Spleen (tissue), 11 donors: ENCODE measurements around the gene UGT2A1. TPM values are rescaled to one million over a fixed set of nuclear protein-coding genes. Genes with fewer than 3 reads are reported as not detected.

Experiments
- DNase-seq: peaks from one replicate; pipeline ENCODE4 v3.0.0-alpha.2; 2020
- H3K27ac ChIP-seq, 8 donors: fragments of 200-600 bp; sonication (generic) in 7 of 8; 1 replicate in 4 of 8; 2 replicates in 4 of 8; pipeline versions ENCODE4 v1.5.0 to v1.8.0; 2016 to 2021; ENCODE audit warnings: inconsistent platforms in 4 of 8, mild to moderate bottlenecking in 4 of 8, moderate library complexity in 1 of 8
- H3K27me3 ChIP-seq, 7 donors: fragments of 200-600 bp; sonication (generic) in 6 of 7; replicated peaks in 1 of 7; 1 replicate in 4 of 7; 2 replicates in 3 of 7; pipeline versions ENCODE4 v1.5.0 to v1.8.0; 2016 to 2021; ENCODE audit warnings: inconsistent platforms in 3 of 7, mild to moderate bottlenecking in 1 of 7
- H3K36me3 ChIP-seq, 6 donors: fragments of 200-600 bp; sonication (generic) in 5 of 6; 1 replicate in 4 of 6; 2 replicates in 2 of 6; pipeline versions ENCODE4 v1.5.0 to v1.8.0; 2016 to 2021; ENCODE audit warnings: inconsistent platforms in 2 of 6
- H3K4me1 ChIP-seq, 6 donors: fragments of 200-600 bp; sonication (generic) in 5 of 6; 1 replicate in 3 of 6; 2 replicates in 3 of 6; pipeline versions ENCODE4 v1.5.0 to v1.8.0; 2016 to 2021; ENCODE audit warnings: inconsistent platforms in 3 of 6
- H3K4me3 ChIP-seq, 8 donors: fragments of 200-600 bp; sonication (generic) in 7 of 8; 1 replicate in 4 of 8; 2 replicates in 4 of 8; pipeline versions ENCODE4 v1.5.0 to v1.8.0; 2016 to 2021; ENCODE audit warnings: inconsistent platforms in 4 of 8, mild to moderate bottlenecking in 4 of 8, moderate library complexity in 2 of 8
- H3K9me3 ChIP-seq, 8 donors: fragments of 200-600 bp; sonication (generic) in 7 of 8; 1 replicate in 4 of 8; 2 replicates in 4 of 8; pipeline versions ENCODE4 v1.5.0 to v1.8.0; 2016 to 2021; ENCODE audit warnings: inconsistent platforms in 4 of 8
- POLR2A ChIP-seq, 3 donors: fragments of 450-650 bp; IDR thresholded peaks; one replicate each; pipeline ENCODE4 v1.5.1; 2017; ENCODE audit warnings: antibody characterized with exemption in 3 of 3, mild to moderate bottlenecking in 1 of 3
- POLR2AphosphoS5 ChIP-seq, 3 donors: sonication (generic); formaldehyde crosslinking; IDR thresholded peaks; one replicate each; pipeline ENCODE4 v1.5.1; 2017; ENCODE audit warnings: antibody characterized with exemption in 3 of 3
- WGBS, 5 donors: extraction: QIAGEN DNeasy Blood & Tissue Kit in 3 of 5; methylation state at CpG; one replicate each; pipeline versions ENCODE4 v1.1.5 to v1.1.7; 2013 to 2018; 5-methylcytosine and 5-hydroxymethylcytosine counted together
- intact Hi-C: fragments of 100-400 bp; cut with DNase I; formaldehyde crosslinking; loops from one replicate; pipeline ENCODE4 v1.15.0; 2023; ENCODE audit warnings: low total_unique reads
- polyA plus RNA-seq, 3 donors: library from polyadenylated mRNA; stranded (reverse); fragments of 200-250 nt; gene quantifications; one replicate each; pipeline ENCODE4 v1.2.1, GENCODE V29; 2013
- total RNA-seq, 7 donors: library from RNA; depleted of rRNA in 3 of 7; stranded (reverse); fragments of >200 nt in 3 of 7; fragmentation: NEBNext Ultra II Directional in 4 of 7; extraction: Animal tissue kit (Norgen Biotek cat#: 25700) in 4 of 7; gene quantifications; one replicate each; pipeline versions ENCODE4 v1.1.0 to v1.2.1, GENCODE V29; 2016 to 2021
- TF ChIP-seq, protein P1 (sequence below), 11 experiments: fragments of 200-600 bp in 7 of 11; fragments of 450-650 bp in 4 of 11; sonication (generic) in 4 of 11; IDR thresholded peaks in 8 of 11; conservative IDR thresholded peaks in 3 of 11; 1 replicate in 7 of 11; 2 replicates in 4 of 11; pipeline versions ENCODE4 v1.4.0 to v1.8.0; 2016 to 2021; ENCODE audit warnings: antibody characterized with exemption in 11 of 11, inconsistent platforms in 4 of 11, mild to moderate bottlenecking in 1 of 11
- donor health status: healthy with polysubstance abuse.
- donor health status: DM: no; HTN: no; CAD: no; lungs with moderate emphysema.
- donor health status: DM: no; HTN: no; CAD: no.
- donor health status: Bipolar disorder and iron deficiency.
- donor health status: healthy.
- donor health status: DM: no; HTN: no; CAD: no.
- donor health status: DM: yes; HTN: yes; CAD: no.

UGT2A1 gene
- total and polyA plus RNA-seq, 10 donors: not detected

DNA sequence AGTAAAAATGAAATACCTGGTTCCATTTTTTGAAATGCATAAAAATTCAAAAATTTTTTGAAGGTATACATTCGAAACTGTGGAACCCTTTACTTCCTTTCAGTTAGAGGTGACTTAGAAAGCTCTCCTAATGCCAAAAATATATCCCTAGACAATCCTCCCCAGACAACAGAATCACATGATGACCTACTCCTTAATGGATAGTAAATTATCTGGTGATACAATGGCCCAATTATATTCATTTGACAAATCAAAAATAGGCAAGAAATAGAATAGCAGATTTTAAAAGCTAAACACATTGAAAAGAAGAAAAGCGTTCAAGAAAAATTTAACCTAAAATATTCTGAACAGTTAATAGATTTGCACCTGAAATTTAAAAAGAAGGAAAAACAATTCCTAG, 10.1 kb downstream of the UGT2A1 start:
- Histone ChIP-seq H3K27ac (no peak overlapping the region), H3K4me1 (no peaks in the 10 kb centered on the region), H3K36me3 (no peaks in the 10 kb centered on the region), H3K27me3 (no peaks in the 10 kb centered on the region), H3K4me3 (no peak overlapping the region), H3K9me3 (no peaks in the 10 kb centered on the region)
- intact Hi-C loops: no loop called here
- TF ChIP-seq POLR2AphosphoS5 (IDR thresholded peaks at IDR 0.05): no peak
- TF ChIP-seq POLR2A (IDR thresholded peaks at IDR 0.05): no peak
- TF ChIP-seq, protein P1, sequence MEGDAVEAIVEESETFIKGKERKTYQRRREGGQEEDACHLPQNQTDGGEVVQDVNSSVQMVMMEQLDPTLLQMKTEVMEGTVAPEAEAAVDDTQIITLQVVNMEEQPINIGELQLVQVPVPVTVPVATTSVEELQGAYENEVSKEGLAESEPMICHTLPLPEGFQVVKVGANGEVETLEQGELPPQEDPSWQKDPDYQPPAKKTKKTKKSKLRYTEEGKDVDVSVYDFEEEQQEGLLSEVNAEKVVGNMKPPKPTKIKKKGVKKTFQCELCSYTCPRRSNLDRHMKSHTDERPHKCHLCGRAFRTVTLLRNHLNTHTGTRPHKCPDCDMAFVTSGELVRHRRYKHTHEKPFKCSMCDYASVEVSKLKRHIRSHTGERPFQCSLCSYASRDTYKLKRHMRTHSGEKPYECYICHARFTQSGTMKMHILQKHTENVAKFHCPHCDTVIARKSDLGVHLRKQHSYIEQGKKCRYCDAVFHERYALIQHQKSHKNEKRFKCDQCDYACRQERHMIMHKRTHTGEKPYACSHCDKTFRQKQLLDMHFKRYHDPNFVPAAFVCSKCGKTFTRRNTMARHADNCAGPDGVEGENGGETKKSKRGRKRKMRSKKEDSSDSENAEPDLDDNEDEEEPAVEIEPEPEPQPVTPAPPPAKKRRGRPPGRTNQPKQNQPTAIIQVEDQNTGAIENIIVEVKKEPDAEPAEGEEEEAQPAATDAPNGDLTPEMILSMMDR (IDR thresholded peaks at IDR 0.05 in 8 of 11, conservative IDR thresholded peaks at IDR 0.05 in 3 of 11): no peak
- DNase-seq: no peak
- WGBS, 5 donors: 68 to 86% (median 74%) methylated on average over 2 of the region's 2 CpGs

DNA sequence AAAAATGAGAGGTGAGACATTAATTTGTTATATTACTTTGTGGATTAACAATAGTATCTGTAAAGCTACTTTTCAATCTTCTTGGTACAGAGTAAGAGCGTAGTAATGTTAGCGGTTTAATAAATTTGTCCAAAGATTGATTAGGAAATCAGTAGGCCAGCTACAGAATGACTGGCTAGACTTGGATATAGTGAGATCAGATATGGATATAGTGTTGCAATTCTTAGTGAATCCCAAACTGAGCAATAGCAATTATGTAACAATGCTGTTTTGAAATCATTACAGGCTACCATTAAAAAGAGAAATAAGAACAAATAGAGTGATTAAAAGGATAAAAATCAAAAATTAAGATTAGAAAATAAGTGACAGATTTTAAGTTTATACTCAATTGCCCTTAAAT, 12.8 kb downstream of the UGT2A1 start:
- H3K36me3 ChIP-seq: no peaks in the 10 kb centered on the region
- no peaks in the 10 kb centered on the region for H3K27me3 ChIP-seq
- intact Hi-C loops: no loop called here
- WGBS, 5 donors: 68 to 100% (median 97%) methylated on average over 2 of the region's 2 CpGs
- H3K27ac ChIP-seq: no peak overlapping the region
- TF ChIP-seq POLR2AphosphoS5 (IDR thresholded peaks at IDR 0.05): no peak
- TF ChIP-seq POLR2A (IDR thresholded peaks at IDR 0.05): no peak
- TF ChIP-seq, protein P1 (IDR thresholded peaks at IDR 0.05 in 8 of 11, conservative IDR thresholded peaks at IDR 0.05 in 3 of 11): no peak
- H3K9me3 ChIP-seq: no peaks in the 10 kb centered on the region
- no peak for DNase-seq
- H3K4me3 ChIP-seq: no peak overlapping the region
- no peaks in the 10 kb centered on the region for H3K4me1 ChIP-seq

DNA sequence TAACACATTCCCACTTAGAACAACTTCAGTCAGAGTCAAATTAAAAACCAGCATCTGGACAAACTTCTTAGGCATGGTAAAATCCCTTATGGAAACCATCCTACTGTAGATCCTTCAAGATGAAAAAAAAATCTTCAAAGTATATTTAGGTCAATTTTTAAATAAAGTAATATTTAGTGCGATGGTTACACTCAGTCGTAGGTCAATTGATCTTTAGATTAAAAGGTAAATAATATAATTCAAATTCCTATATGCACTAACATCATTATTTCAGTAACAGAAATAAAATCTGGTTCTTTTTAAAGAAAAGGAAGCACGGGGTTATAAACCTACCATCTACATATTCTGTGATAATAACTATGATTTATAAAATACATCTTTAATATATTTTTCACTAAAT, 13.5 kb downstream of the UGT2A1 start, which contains the start of gene UGT2A2:
UGT2A2 (minus strand) TSS at position 101 of the 400 bp plus-strand sequence; CDS start at position 99, 2 bp downstream.
- Histone ChIP-seq H3K4me3 (no peak within 1 kb of the TSS), H3K36me3 (no peaks in the 10 kb centered on the region), H3K4me1 (no peaks in the 10 kb centered on the region), H3K27ac (no peak within 1 kb of the TSS), H3K27me3 (no peaks in the 10 kb centered on the region), H3K9me3 (no peaks in the 10 kb centered on the region)
- no peak for DNase-seq
- intact Hi-C loops: no loop called here
- no peak for TF ChIP-seq POLR2AphosphoS5 (IDR thresholded peaks at IDR 0.05)
- TF ChIP-seq, protein P1 (IDR thresholded peaks at IDR 0.05 in 8 of 11, conservative IDR thresholded peaks at IDR 0.05 in 3 of 11): no peak
- no peak for TF ChIP-seq POLR2A (IDR thresholded peaks at IDR 0.05)
- 87 to 97% (median 92%) methylated on average over 3 of the region's 3 CpGs for WGBS, 5 donors

DNA sequence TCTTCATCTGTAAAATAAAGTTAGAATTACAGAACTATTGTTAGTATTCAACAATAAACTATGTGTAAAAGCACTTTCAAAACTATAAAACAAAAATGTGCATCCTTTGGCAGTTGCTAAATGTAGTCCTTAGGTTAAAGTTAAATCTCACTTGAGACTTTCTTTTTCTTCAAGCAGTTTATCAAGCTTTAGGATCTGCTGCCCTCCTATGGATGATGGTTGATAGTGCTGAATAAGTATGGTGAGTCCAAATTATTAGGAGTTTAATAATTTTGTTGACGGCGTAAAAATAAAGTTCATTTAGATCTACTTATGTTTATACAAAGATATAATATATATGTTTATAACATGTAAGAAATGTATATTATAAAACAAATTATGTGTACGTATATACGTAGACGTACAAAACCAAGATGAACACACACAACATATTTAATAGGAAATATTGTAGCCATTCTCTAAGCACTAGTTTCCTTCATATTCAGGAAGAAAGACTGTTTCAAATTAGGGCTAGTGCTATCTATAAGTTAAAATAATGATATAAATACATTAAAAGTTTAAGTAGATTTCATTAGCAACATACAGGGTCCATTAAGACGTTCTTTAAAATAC, 35.9 kb downstream of the UGT2A1 start:
- Histone ChIP-seq H3K36me3 (no peaks in the 10 kb centered on the region), H3K4me1 (no peaks in the 10 kb centered on the region), H3K27ac (no peak overlapping the region), H3K4me3 (no peak overlapping the region), H3K27me3 (no peaks in the 10 kb centered on the region), H3K9me3 (peaks cover 0 to 11% (median 0%) of the 10 kb centered on the region in 8 donors)
- intact Hi-C loops: no loop called here
- 77 to 83% (median 77%) methylated on average over 6 of the region's 6 CpGs for WGBS, 5 donors
- DNase-seq: no peak
- TF ChIP-seq, protein P1 (IDR thresholded peaks at IDR 0.05 in 8 of 11, conservative IDR thresholded peaks at IDR 0.05 in 3 of 11): no peak
- TF ChIP-seq POLR2AphosphoS5 (IDR thresholded peaks at IDR 0.05) (no peak), POLR2A (IDR thresholded peaks at IDR 0.05) (no peak)
